ENCODE measurements around the gene TIMM23.
"Not testable (repeated sequence)": the region's sequence is repeated elsewhere in the genome, so short reads cannot be mapped to it uniquely, and the experiment has no call there.

Gene TIMM23

GRCh38 chr10:46042527-46042926 lies 70.2 kb downstream of the TIMM23 start:
- H3K4me3 ChIP-seq (ENCODE audit: low read length): no peak overlapping the region
- no peak for DNase-seq (ENCODE audit: low read depth)
- TF ChIP-seq CTCF (conservative IDR thresholded peaks at IDR 0.05; ENCODE audit: low read depth, low read length): no peak

- TF ChIP-seq CTCF (conservative IDR thresholded peaks at IDR 0.05; ENCODE audit: low read depth, low read length): no peak
- no peak for DNase-seq (ENCODE audit: low read depth)
Measured at GRCh38 chr10:46046261-46046660, 74.0 kb downstream of the TIMM23 start, which contains the start of gene MSMB. MSMB (minus strand) TSS chr10:46046269; CDS start chr10:46046237, 32 bp downstream.

GRCh38 chr10:46048152-46048551 lies 75.9 kb downstream of the TIMM23 start:
- no peak for TF ChIP-seq CTCF (conservative IDR thresholded peaks at IDR 0.05; ENCODE audit: low read depth, low read length)
- no peak overlapping the region for H3K4me3 ChIP-seq (ENCODE audit: low read length)
- no peak for DNase-seq (ENCODE audit: low read depth)

More at GRCh38 chr10:46046261-46046660, 74.0 kb downstream of the TIMM23 start, which contains the start of gene MSMB:
- no peak within 1 kb of the TSS for H3K4me3 ChIP-seq (ENCODE audit: low read length)

- H3K4me3 ChIP-seq (ENCODE audit: low read length): not testable (repeated sequence)
Measured at GRCh38 chr10:46049497-46049831, 77.2 kb downstream of the TIMM23 start.

GRCh38 chr10:46050941-46051623 lies 78.8 kb downstream of the TIMM23 start:
- TF ChIP-seq CTCF (conservative IDR thresholded peaks at IDR 0.05; ENCODE audit: low read depth, low read length): no peak
- no peak overlapping the region for H3K4me3 ChIP-seq (ENCODE audit: low read length)
- no peak for DNase-seq (ENCODE audit: low read depth)

More at GRCh38 chr10:46049497-46049831, 77.2 kb downstream of the TIMM23 start:
- not testable (repeated sequence) for DNase-seq (ENCODE audit: low read depth)

GRCh38 chr10:46052057-46052790 lies 79.9 kb downstream of the TIMM23 start:
- TF ChIP-seq CTCF (conservative IDR thresholded peaks at IDR 0.05; ENCODE audit: low read depth, low read length): no peak
- no peak for DNase-seq (ENCODE audit: low read depth)
- no peak overlapping the region for H3K4me3 ChIP-seq (ENCODE audit: low read length)

GRCh38 chr10:46052791-46053375 lies 80.6 kb downstream of the TIMM23 start:
- TF ChIP-seq CTCF (conservative IDR thresholded peaks at IDR 0.05; ENCODE audit: low read depth, low read length): no peak
- no peak for DNase-seq (ENCODE audit: low read depth)
- H3K4me3 ChIP-seq (ENCODE audit: low read length): no peak overlapping the region

All from retinal pigment epithelial cell (primary cell).